Measurements from ENCODE around the gene SEZ6L2. TPM values are rescaled to one million over a fixed set of nuclear protein-coding genes. Genes with fewer than 3 reads are reported as not detected.

The SEZ6L2 gene
- total and polyA plus RNA-seq, 2 of the 8 experiments (the other 6 are each of a cell fraction or from before 2014, with no cell fraction given): 43.5 to 47.7 TPM

DNA sequence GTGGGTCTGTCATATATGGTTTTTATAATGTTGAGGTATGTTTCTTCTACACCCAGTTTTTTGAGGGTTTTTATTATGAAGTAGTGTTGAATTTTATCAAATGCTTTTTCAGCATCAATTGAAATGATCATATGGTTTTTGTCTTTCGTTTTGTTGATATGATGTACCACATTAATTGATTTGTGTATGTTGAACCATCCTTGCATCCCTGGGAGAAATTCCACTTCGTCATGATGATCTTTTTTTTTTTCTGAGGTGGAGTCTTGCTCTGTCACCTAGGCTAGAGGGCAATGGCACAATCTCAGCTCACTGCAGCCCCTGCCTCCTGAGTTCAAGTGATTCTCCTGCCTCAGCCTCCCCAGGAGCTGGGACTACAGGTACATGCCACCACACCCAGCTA, 48.5 kb upstream of the SEZ6L2 start:
- Histone ChIP-seq H4K8ac (ENCODE audit: extremely low read depth, insufficient read depth, low read length) (no peak overlapping the region), H3K4ac (replicated peaks; ENCODE audit: insufficient read length, low read depth, low read length) (no peak overlapping the region), H3K23ac (ENCODE audit: insufficient read length) (no peak overlapping the region), H3K14ac (ENCODE audit: insufficient read length) (no peak overlapping the region), H2BK120ac (replicated peaks; ENCODE audit: low read depth, low read length) (no peak overlapping the region), H3K4me1 (replicated peaks in 1 of 4; ENCODE audit: control insufficient read depth in 3 of 4, insufficient read depth in 4 of 4, low read length in 3 of 4) (peaks cover 0 to 7% (median 4%) of the 10 kb centered on the region in 4 experiments; a peak in 5 of 7 replicates), H3K79me1 (ENCODE audit: low read depth, low read length) (no peaks in the 10 kb centered on the region), H3K9me3 (ENCODE audit: insufficient read depth in 2 of 2, low read depth in 1 of 2, low read length in 1 of 2) (no peaks in the 10 kb centered on the region), H2BK20ac (ENCODE audit: low read length) (no peak overlapping the region), H2AK5ac (ENCODE audit: low read depth, low read length) (no peak overlapping the region), H2BK15ac (ENCODE audit: low read length) (no peak overlapping the region), H3K23me2 (ENCODE audit: low read depth, low read length) (no peaks in the 10 kb centered on the region), H4K91ac (replicated peaks; ENCODE audit: insufficient read length, low read length) (no peak overlapping the region), H3K27me3 (replicated peaks in 1 of 4; ENCODE audit: control insufficient read depth in 3 of 4, extremely low read depth in 1 of 4, insufficient read depth in 3 of 4, low read length in 3 of 4) (no peaks in the 10 kb centered on the region), H3K56ac (replicated peaks; ENCODE audit: insufficient read length, low read depth, low read length) (no peak overlapping the region), H4K20me1 (replicated peaks in 1 of 2; ENCODE audit: control insufficient read depth in 1 of 2, insufficient read depth in 2 of 2, low read length in 2 of 2) (no peaks in the 10 kb centered on the region), H3K27ac (ENCODE audit: low read depth, low read length) (no peak overlapping the region), H3K18ac (ENCODE audit: extremely low read depth, low read length) (no peak overlapping the region), H3K9ac (replicated peaks in 1 of 4; ENCODE audit: extremely low read depth in 1 of 4, low read depth in 3 of 4, low read length in 3 of 4) (no peak overlapping the region), H2AFZ (ENCODE audit: low read length) (no peak overlapping the region), H3K4me2 (ENCODE audit: insufficient read depth in 1 of 2, low read depth in 2 of 2, low read length in 2 of 2) (no peak overlapping the region), H3K79me2 (ENCODE audit: control insufficient read depth in 1 of 2, insufficient read depth in 2 of 2, low read length in 2 of 2) (no peaks in the 10 kb centered on the region), H2BK12ac (ENCODE audit: low read depth, low read length) (no peak overlapping the region), H2BK5ac (ENCODE audit: low read depth, low read length) (no peak overlapping the region), H3K4me3 (ENCODE audit: extremely low read depth in 1 of 4, insufficient read depth in 2 of 4, low read depth in 3 of 4, low read length in 4 of 4) (no peak overlapping the region), H4K5ac (ENCODE audit: insufficient read length, low read depth, low read length) (no peak overlapping the region), H3K36me3 (ENCODE audit: control insufficient read depth in 2 of 4, insufficient read depth in 4 of 4, low read length in 3 of 4) (no peaks in the 10 kb centered on the region)
- FAIRE-seq: no peak
- 87% methylated on average over 2 of the region's 2 CpGs; no CpG with 5 or more reads in 1 of the 2 experiments for WGBS, 2 experiments (ENCODE audit: extremely low coverage in 1 of 2, insufficient coverage in 1 of 2, insufficient read length in 1 of 2, insufficient replicate concordance in 2 of 2, low coverage in 1 of 2, low lambda C conversion rate in 2 of 2, missing lambda C conversion rate in 1 of 2)
- POLR2A ChIA-PET (ENCODE audit: partially characterized antibody): interaction anchor here (0.7 to 1.5 kb wide), 3 partner anchors 15 to 56 kb away, joined by 3 to 5 read pairs (median 4); partner anchors contain the start of gene KCTD13
- CTCF ChIA-PET (ENCODE audit: partially characterized antibody): interaction anchor here (0.9 to 1.4 kb wide), 2 partner anchors 36 kb away, joined by 3 read pairs; no protein-coding TSS in a partner anchor
- DNase-seq (ENCODE audit: low read depth in 1 of 2, low spot score in 2 of 2): no peak
- TF ChIP-seq RNF2 (IDR thresholded peaks at IDR 0.05; ENCODE audit: borderline replicate concordance, low read depth, low read length, missing control alignments, poor library complexity, severe bottlenecking): no peak
- TF ChIP-seq GABPA (IDR thresholded peaks at IDR 0.05; ENCODE audit: borderline replicate concordance, insufficient read depth, low read length): no peak
- no peak for TF ChIP-seq NANOG (IDR thresholded peaks at IDR 0.05; ENCODE audit: insufficient read depth, low read depth, low read length, poor library complexity, severe bottlenecking)
- TF ChIP-seq POLR2AphosphoS5 (IDR thresholded peaks at IDR 0.05; ENCODE audit: low read depth, low read length): no peak
- TF ChIP-seq, protein P1, sequence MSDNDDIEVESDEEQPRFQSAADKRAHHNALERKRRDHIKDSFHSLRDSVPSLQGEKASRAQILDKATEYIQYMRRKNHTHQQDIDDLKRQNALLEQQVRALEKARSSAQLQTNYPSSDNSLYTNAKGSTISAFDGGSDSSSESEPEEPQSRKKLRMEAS (IDR thresholded peaks at IDR 0.05): no peak
- TF ChIP-seq, protein P2, sequence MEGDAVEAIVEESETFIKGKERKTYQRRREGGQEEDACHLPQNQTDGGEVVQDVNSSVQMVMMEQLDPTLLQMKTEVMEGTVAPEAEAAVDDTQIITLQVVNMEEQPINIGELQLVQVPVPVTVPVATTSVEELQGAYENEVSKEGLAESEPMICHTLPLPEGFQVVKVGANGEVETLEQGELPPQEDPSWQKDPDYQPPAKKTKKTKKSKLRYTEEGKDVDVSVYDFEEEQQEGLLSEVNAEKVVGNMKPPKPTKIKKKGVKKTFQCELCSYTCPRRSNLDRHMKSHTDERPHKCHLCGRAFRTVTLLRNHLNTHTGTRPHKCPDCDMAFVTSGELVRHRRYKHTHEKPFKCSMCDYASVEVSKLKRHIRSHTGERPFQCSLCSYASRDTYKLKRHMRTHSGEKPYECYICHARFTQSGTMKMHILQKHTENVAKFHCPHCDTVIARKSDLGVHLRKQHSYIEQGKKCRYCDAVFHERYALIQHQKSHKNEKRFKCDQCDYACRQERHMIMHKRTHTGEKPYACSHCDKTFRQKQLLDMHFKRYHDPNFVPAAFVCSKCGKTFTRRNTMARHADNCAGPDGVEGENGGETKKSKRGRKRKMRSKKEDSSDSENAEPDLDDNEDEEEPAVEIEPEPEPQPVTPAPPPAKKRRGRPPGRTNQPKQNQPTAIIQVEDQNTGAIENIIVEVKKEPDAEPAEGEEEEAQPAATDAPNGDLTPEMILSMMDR (IDR thresholded peaks at IDR 0.05; ENCODE audit: control extremely low read depth in 1 of 3, insufficient read depth in 1 of 3, low read depth in 1 of 3, low read length in 3 of 3): no peak
- no peak for TF ChIP-seq MAFK (IDR thresholded peaks at IDR 0.05; ENCODE audit: low read depth, low read length)
- TF ChIP-seq TEAD4 (IDR thresholded peaks at IDR 0.05; ENCODE audit: low read depth, low read length): no peak
- TF ChIP-seq TAF1 (IDR thresholded peaks at IDR 0.05; ENCODE audit: low read depth, low read length): no peak
- no peak for TF ChIP-seq CBX5 (IDR thresholded peaks at IDR 0.05; ENCODE audit: low read depth, low read length)
- no peak for TF ChIP-seq ASH2L (IDR thresholded peaks at IDR 0.05; ENCODE audit: low read length)
